ENCODE data around the gene MEF2B. TPM values are rescaled to one million over a fixed set of nuclear protein-coding genes. Genes with fewer than 3 reads are reported as not detected.
"Not testable (repeated sequence)": the region's sequence is repeated elsewhere in the genome, so short reads cannot be mapped to it uniquely, and the experiment has no call there.

Gene MEF2B
- total RNA-seq, 6 donors from 2014 or later = 2.0 to 3.9 (median 3.1) TPM; not detected in 3

DNA sequence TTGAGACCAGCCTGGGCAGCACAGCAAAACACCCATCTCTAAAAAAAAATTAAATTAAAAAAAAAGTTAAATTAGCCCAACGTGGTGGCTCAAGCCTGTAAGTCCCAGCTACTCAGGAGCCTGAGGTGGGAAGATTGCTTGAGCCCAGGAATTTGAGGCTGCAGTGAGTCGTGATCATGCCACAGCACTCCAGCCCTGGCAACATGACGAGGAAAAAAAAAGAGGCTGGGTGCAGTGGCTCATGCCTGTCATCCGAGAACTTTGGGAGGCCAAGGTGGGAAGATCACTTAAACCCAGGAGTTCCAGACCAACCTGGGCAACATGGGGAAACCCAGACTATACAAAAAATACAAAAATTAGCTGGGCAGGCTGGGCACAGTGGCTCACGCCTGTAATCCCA lies 29.6 kb downstream of the MEF2B start:
- 60 to 66% methylated on average over 5 of the region's 5 CpGs for WGBS, 2 donors
- DNase-seq = no peak
- Histone ChIP-seq H3K27ac (no peak overlapping the region), H3K4me1 (peaks cover 0 to 23% (median 11%) of the 10 kb centered on the region in 4 donors), H3K9me3 (no peaks in the 10 kb centered on the region), H3K36me3 (no peaks in the 10 kb centered on the region), H3K4me3 (no peak overlapping the region), H3K27me3 (no peaks in the 10 kb centered on the region)
- no peak for ATAC-seq (ENCODE audit: low FRiP score in 2 of 2)
- TF ChIP-seq, protein P1, sequence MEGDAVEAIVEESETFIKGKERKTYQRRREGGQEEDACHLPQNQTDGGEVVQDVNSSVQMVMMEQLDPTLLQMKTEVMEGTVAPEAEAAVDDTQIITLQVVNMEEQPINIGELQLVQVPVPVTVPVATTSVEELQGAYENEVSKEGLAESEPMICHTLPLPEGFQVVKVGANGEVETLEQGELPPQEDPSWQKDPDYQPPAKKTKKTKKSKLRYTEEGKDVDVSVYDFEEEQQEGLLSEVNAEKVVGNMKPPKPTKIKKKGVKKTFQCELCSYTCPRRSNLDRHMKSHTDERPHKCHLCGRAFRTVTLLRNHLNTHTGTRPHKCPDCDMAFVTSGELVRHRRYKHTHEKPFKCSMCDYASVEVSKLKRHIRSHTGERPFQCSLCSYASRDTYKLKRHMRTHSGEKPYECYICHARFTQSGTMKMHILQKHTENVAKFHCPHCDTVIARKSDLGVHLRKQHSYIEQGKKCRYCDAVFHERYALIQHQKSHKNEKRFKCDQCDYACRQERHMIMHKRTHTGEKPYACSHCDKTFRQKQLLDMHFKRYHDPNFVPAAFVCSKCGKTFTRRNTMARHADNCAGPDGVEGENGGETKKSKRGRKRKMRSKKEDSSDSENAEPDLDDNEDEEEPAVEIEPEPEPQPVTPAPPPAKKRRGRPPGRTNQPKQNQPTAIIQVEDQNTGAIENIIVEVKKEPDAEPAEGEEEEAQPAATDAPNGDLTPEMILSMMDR (IDR thresholded peaks at IDR 0.05) = no peak

DNA sequence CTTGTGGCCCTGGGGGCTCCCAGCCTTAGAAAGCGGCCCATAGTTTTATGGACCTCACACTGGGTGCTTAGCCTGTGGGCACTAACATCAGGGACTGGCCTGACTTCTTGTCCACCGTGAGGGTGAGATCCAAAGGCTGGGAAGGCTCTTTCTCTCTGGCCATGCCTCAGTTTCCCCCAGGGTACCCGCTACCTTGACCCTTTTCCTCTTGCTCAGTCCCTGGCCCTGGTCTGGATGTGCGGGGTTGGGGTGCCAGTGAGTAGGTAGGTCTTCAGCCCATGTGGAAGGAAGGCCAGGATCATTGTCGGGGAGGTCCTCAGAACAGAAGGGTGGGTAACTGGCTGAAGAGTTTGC lies 30.2 kb downstream of the MEF2B start:
- no peaks in the 10 kb centered on the region for H3K27me3 ChIP-seq
- WGBS, 2 donors = 40 to 42% methylated on average over 4 to 5 of the region's 5 CpGs
- no peak for ATAC-seq (ENCODE audit: low FRiP score in 2 of 2)
- no peaks in the 10 kb centered on the region for H3K36me3 ChIP-seq
- no peak overlapping the region for H3K4me3 ChIP-seq
- peaks cover 0 to 24% (median 11%) of the 10 kb centered on the region in 4 donors for H3K4me1 ChIP-seq
- TF ChIP-seq, protein P1 (IDR thresholded peaks at IDR 0.05) = peak in 1 of 6 experiments; percentile 9
- no peak for TF ChIP-seq POLR2A (IDR thresholded peaks at IDR 0.05)
- TF ChIP-seq POLR2AphosphoS5 (IDR thresholded peaks at IDR 0.05) = no peak
- no peak for TF ChIP-seq EP300 (IDR thresholded peaks at IDR 0.05)
- H3K9me3 ChIP-seq = no peaks in the 10 kb centered on the region
- no peak overlapping the region for H3K27ac ChIP-seq
- DNase-seq = no peak

DNA sequence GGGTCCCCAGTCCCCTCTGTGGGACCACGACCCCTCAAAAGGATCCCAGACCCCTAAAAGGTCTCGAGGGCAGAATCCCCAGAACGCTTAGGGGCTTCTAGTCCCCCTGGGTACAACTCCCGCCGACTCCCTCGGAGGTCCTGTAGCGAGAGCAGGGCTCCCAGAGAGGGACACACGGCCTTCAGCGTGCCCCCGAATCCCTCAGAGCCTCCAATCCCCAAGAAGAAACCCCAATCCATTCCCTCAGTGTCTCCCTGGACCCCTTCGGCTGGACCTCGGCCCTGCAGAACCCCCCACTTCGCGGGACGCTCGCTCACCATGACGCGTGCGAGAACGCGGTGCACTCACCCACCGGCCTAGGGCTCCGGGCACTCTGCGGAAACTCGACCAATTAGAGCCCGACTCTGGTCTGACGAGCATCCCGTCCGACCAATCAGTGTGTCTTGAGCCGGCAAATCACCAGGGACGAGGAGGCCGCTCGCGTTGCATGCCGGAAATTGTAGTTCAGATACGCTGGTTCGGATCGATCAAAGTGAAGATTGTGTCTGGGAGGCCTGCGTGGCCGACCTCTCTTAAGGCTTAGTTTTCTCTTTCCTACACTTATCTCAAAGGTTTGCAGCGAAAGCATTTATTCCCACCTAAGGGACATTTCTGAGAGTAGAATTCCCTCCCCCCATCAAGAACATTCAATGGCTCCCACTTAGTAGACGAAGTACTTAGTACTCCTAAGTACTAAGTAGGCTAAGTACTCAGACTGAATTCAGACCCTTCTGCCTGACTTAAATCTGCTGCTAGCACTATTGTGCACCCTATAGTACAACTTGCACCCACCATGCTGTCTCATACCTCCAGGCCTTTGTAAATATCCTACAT lies 31.7 kb downstream of the MEF2B start, which contains the start of gene TMEM161A:
Gene TMEM161A, minus strand, starts transcription at position 370 of the 873 bp plus-strand sequence. Its CDS starts 50 bp downstream, at position 320.
- peak; percentile 92 to 97 for DNase-seq
- 4 to 6% methylated on average over 13 to 20 of the region's 42 CpGs for WGBS, 2 donors

DNA sequence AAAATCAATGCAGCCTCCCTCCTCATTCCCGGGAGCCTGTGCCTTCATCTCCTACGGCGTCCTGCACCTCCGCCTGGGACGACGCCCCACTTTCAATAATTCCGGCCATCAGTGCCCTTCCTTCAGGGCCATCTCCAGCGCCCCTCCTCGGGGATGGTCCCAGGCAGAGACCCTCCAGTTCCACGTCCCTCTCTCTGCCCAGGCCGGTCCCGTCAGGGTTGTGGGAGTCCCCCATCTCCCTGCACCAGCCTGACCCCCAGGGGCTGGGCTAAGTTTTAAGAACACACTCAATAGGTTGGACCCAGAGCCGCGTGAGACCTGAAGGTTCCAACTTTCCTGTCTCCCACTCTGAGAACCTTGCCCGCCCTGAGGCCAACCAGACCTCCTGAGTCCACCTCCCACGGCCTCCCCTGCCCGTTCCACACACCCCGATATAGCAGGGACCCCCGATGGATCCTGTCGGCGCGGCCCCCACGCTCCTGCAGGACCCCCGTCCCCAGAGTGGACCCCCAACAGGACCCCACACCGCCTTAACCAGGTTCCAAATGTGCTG lies 32.4 kb downstream of the MEF2B start:
- WGBS, 2 donors = 9 to 18% methylated on average over 17 to 25 of the region's 25 CpGs
- TF ChIP-seq, protein P1 (IDR thresholded peaks at IDR 0.05) = no peak
- TF ChIP-seq POLR2A (IDR thresholded peaks at IDR 0.05) (no peak), EP300 (IDR thresholded peaks at IDR 0.05) (no peak), POLR2AphosphoS5 (IDR thresholded peaks at IDR 0.05) (no peak)
- DNase-seq (peak; percentile 23 to 76), ATAC-seq (ENCODE audit: low FRiP score in 2 of 2) (peak; percentile 13 to 16)
- Histone ChIP-seq H3K36me3 (no peaks in the 10 kb centered on the region), H3K27ac (peak overlapping the region; percentile 46 to 78 (median 72)), H3K4me1 (peaks cover 0 to 28% (median 11%) of the 10 kb centered on the region in 4 donors), H3K4me3 (peak overlapping the region; percentile 60 to 89 (median 80)), H3K9me3 (peaks cover 0 to 1% (median under 1%) of the 10 kb centered on the region in 4 donors), H3K27me3 (no peaks in the 10 kb centered on the region)

More for the DNA sequence above, 31.7 kb downstream of the MEF2B start, which contains the start of gene TMEM161A:
- Histone ChIP-seq H3K4me1 (peaks cover 0 to 28% (median 11%) of the 10 kb centered on the region in 4 donors), H3K4me3 (peak within 1 kb of the TSS; percentile 60 to 89 (median 80)), H3K9me3 (no peaks in the 10 kb centered on the region), H3K27ac (peak within 1 kb of the TSS; percentile 46 to 78 (median 72)), H3K27me3 (no peaks in the 10 kb centered on the region), H3K36me3 (no peaks in the 10 kb centered on the region)
- TF ChIP-seq POLR2A (IDR thresholded peaks at IDR 0.05) (peak in 3 of 4 donors; percentile 39 to 72 (median 70)), POLR2AphosphoS5 (IDR thresholded peaks at IDR 0.05) (peak in 1 of 2 donors; percentile 81), EP300 (IDR thresholded peaks at IDR 0.05) (no peak)
- TF ChIP-seq, protein P1 (IDR thresholded peaks at IDR 0.05) = peak in 1 of 6 experiments; percentile 6
- peak; percentile 97 to 99 for ATAC-seq (ENCODE audit: low FRiP score in 2 of 2)

DNA sequence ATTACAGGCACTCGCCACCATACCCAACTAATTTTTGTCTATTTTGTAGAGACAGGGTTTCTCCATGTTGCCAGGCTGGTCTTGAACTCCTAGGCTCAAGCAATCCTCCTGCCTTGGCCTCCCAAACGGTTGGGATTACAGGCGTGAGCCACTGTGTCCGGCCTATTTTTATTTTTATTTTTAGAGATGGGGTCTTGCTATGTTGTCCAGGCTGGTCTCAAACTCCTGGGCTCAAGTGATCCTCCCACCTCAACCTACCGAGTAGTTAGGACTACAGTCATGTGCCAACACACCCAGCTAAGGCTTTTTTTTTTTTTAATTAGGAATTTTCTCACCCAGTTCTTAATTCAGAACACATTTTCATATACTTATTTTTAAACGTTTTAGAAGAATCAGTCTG lies 34.4 kb downstream of the MEF2B start:
- not testable (repeated sequence) for H3K27me3 ChIP-seq; DNase-seq; H3K36me3 ChIP-seq; H3K27ac ChIP-seq; H3K4me3 ChIP-seq; ATAC-seq (ENCODE audit: low FRiP score in 2 of 2)
- peaks cover 0 to 28% (median 11%) of the 10 kb centered on the region in 4 donors for H3K4me1 ChIP-seq
- peaks cover 4 to 12% (median 10%) of the 10 kb centered on the region in 4 donors for H3K9me3 ChIP-seq
- WGBS, 2 donors = 87 to 88% methylated on average over 6 of the region's 6 CpGs
